ENCODE measurements around the gene PITPNM1.
"Not testable (repeated sequence)": the region's sequence is repeated elsewhere in the genome, so short reads cannot be mapped to it uniquely, and the experiment has no call there.

The PITPNM1 gene

DNA sequence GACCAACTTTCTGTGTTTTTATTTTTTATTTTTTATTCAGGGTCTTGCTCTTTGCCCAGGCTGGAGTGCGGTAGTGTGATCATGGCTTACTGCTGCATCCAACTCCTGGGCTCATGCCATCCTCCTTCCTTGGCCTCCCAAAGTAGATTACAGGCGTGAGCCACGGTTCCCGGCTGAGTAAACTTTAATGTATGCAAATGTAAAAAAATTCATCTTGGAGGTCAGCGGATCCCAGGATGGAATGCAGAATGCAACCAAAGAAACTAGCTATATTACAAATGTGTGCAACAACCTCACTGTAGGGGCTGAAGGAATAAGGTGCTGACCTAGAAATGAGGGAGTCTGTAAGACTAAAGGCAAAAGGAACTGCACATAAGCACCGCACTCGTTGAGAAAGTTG lies 9.0 kb upstream of the PITPNM1 start:
- no peaks in the 10 kb centered on the region for H4K20me1 ChIP-seq (ENCODE audit: low read depth, low read length)
- no peaks in the 10 kb centered on the region for H3K36me3 ChIP-seq (ENCODE audit: low read length)
- TF ChIP-seq EZH2phosphoT487 (conservative IDR thresholded peaks at IDR 0.05; ENCODE audit: low read length), result no peak
- TF ChIP-seq, protein P1, sequence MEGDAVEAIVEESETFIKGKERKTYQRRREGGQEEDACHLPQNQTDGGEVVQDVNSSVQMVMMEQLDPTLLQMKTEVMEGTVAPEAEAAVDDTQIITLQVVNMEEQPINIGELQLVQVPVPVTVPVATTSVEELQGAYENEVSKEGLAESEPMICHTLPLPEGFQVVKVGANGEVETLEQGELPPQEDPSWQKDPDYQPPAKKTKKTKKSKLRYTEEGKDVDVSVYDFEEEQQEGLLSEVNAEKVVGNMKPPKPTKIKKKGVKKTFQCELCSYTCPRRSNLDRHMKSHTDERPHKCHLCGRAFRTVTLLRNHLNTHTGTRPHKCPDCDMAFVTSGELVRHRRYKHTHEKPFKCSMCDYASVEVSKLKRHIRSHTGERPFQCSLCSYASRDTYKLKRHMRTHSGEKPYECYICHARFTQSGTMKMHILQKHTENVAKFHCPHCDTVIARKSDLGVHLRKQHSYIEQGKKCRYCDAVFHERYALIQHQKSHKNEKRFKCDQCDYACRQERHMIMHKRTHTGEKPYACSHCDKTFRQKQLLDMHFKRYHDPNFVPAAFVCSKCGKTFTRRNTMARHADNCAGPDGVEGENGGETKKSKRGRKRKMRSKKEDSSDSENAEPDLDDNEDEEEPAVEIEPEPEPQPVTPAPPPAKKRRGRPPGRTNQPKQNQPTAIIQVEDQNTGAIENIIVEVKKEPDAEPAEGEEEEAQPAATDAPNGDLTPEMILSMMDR (IDR thresholded peaks at IDR 0.05; ENCODE audit: insufficient read depth, low read length, poor library complexity, severe bottlenecking), result no peak
- no peaks in the 10 kb centered on the region for H3K9me2 ChIP-seq (replicated peaks; ENCODE audit: insufficient read depth, low read length)
- no peak overlapping the region for H3K4me2 ChIP-seq (ENCODE audit: low read depth, low read length, poor library complexity, severe bottlenecking)
- no peaks in the 10 kb centered on the region for H3F3A ChIP-seq (ENCODE audit: insufficient read depth)
- no peaks in the 10 kb centered on the region for H3K79me2 ChIP-seq (ENCODE audit: insufficient read depth, low read length)
- no peak overlapping the region for H3K4me3 ChIP-seq (ENCODE audit: insufficient read depth, low read length, poor library complexity, severe bottlenecking)
- H3K27me3 ChIP-seq (ENCODE audit: low read length), result no peaks in the 10 kb centered on the region
- H3K9me3 ChIP-seq (ENCODE audit: insufficient read depth, low read length), result no peaks in the 10 kb centered on the region
- no peak overlapping the region for H3K27ac ChIP-seq (ENCODE audit: low read depth, low read length)
- no peak overlapping the region for H3K9ac ChIP-seq (ENCODE audit: low read length)
- H2AFZ ChIP-seq (ENCODE audit: low read depth, low read length, severe bottlenecking), result no peak overlapping the region

DNA sequence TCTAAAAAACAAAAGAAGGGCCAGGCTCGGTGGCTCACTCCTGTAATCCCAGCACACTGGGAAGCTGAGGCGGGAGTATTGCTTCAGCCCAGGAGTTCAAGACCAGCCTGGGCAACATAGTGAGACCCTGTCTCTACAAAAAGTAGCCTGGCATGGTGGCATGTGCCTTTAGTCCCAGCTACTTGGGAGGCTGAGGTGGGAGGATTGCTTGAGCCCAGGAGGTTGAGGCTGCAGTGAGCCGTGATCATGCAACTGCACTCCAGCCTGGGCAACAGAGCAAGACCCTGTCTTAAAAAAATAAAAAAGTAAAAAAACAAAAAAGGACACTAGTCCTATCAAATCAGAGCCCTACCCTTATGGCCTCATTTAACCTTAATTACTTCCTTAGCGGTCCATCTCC lies 6.4 kb upstream of the PITPNM1 start:
- not testable (repeated sequence) for H2AFZ ChIP-seq (ENCODE audit: low read depth, low read length, severe bottlenecking); H3K27me3 ChIP-seq (ENCODE audit: low read length); H3K9me2 ChIP-seq (replicated peaks; ENCODE audit: insufficient read depth, low read length); H3K9ac ChIP-seq (ENCODE audit: low read length); H3K9me3 ChIP-seq (ENCODE audit: insufficient read depth, low read length); H4K20me1 ChIP-seq (ENCODE audit: low read depth, low read length); H3K79me2 ChIP-seq (ENCODE audit: insufficient read depth, low read length); H3K27ac ChIP-seq (ENCODE audit: low read depth, low read length); H3K4me2 ChIP-seq (ENCODE audit: low read depth, low read length, poor library complexity, severe bottlenecking); H3K36me3 ChIP-seq (ENCODE audit: low read length); H3F3A ChIP-seq (ENCODE audit: insufficient read depth); H3K4me3 ChIP-seq (ENCODE audit: insufficient read depth, low read length, poor library complexity, severe bottlenecking)

DNA sequence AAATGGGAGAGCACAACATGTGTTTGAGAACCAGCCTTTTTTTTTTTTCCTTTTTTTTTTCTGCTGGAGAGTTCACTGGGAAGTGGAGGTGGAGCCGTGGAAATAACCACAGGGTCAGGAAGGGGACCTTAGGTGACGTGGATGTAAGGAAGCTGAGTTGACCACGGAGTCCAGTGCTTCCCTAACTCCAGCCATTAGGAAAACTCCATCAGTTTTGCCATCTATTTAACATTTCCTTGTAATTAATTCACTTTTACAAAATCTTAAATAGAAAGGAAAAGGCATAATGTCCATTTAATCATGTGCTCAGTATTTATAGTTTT lies 4.8 kb upstream of the PITPNM1 start:
- Histone ChIP-seq H3K4me2 (ENCODE audit: low read depth, low read length, poor library complexity, severe bottlenecking) (no peak overlapping the region), H3K27me3 (ENCODE audit: low read length) (no peaks in the 10 kb centered on the region), H3F3A (ENCODE audit: insufficient read depth) (peaks cover 13% of the 10 kb centered on the region), H3K9me2 (replicated peaks; ENCODE audit: insufficient read depth, low read length) (no peaks in the 10 kb centered on the region), H3K27ac (ENCODE audit: low read depth, low read length) (no peak overlapping the region), H3K36me3 (ENCODE audit: low read length) (no peaks in the 10 kb centered on the region), H3K9me3 (ENCODE audit: insufficient read depth, low read length) (no peaks in the 10 kb centered on the region), H3K4me3 (ENCODE audit: insufficient read depth, low read length, poor library complexity, severe bottlenecking) (no peak overlapping the region), H3K79me2 (ENCODE audit: insufficient read depth, low read length) (0 out of 2 replicates have a peak, but pooled peaks cover 9% of the 10 kb centered on the region), H2AFZ (ENCODE audit: low read depth, low read length, severe bottlenecking) (no peak overlapping the region), H4K20me1 (ENCODE audit: low read depth, low read length) (no peaks in the 10 kb centered on the region), H3K9ac (ENCODE audit: low read length) (no peak overlapping the region)
- no peak for TF ChIP-seq EZH2phosphoT487 (conservative IDR thresholded peaks at IDR 0.05; ENCODE audit: low read length)
- TF ChIP-seq, protein P1 (IDR thresholded peaks at IDR 0.05; ENCODE audit: insufficient read depth, low read length, poor library complexity, severe bottlenecking), result no peak

DNA sequence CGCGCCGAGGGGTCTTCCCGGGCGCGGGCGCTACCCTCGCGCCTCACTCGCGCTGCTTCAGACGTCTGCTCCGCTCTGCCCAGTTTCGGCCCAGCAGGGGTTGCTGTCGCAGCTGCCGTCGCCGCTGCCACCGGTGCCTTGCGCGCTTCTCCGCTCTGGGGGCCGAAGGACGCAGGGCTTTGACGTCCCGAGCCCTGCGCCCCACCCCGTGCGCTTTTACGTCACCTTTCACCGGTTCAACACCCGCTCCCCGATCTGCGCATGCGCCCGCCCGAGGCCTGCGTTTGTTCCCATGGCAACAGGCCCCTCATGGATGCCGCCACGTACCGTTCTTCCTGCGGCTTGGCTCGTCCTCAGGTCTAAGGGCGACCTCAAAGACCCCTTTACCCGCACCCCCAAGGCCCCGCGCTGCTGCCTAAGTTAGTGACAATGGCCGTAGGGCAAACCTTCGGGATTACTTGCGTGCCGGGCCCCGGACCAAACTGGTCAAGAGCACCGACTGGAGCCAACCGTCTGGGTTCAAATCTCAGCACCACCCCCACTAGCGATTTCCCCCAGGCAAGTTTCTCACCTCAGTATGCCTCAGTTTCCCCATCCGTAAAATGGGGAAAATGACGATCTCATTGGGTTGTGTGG lies 3.4 kb upstream of the PITPNM1 start:
- H3K4me3 ChIP-seq (ENCODE audit: insufficient read depth, low read length, poor library complexity, severe bottlenecking), result peak overlapping the region; percentile 69
- no peaks in the 10 kb centered on the region for H3K27me3 ChIP-seq (ENCODE audit: low read length)
- H3K9me3 ChIP-seq (ENCODE audit: insufficient read depth, low read length), result no peaks in the 10 kb centered on the region
- H3K9me2 ChIP-seq (replicated peaks; ENCODE audit: insufficient read depth, low read length), result no peaks in the 10 kb centered on the region
- no peaks in the 10 kb centered on the region; the same call in 1 of the 2 replicates for H4K20me1 ChIP-seq (ENCODE audit: low read depth, low read length)
- peaks cover 20% of the 10 kb centered on the region; the same call in 1 of the 2 replicates for H3K79me2 ChIP-seq (ENCODE audit: insufficient read depth, low read length)
- no peaks in the 10 kb centered on the region for H3K36me3 ChIP-seq (ENCODE audit: low read length)
- TF ChIP-seq, protein P1 (IDR thresholded peaks at IDR 0.05; ENCODE audit: insufficient read depth, low read length, poor library complexity, severe bottlenecking), result no peak
- no peak for TF ChIP-seq EZH2phosphoT487 (conservative IDR thresholded peaks at IDR 0.05; ENCODE audit: low read length)
- peak overlapping the region; percentile 89 for H3K4me2 ChIP-seq (ENCODE audit: low read depth, low read length, poor library complexity, severe bottlenecking)
- H3K27ac ChIP-seq (ENCODE audit: low read depth, low read length), result peak overlapping the region; percentile 68
- H2AFZ ChIP-seq (ENCODE audit: low read depth, low read length, severe bottlenecking), result peak overlapping the region; percentile 71
- peak overlapping the region; percentile 65 for H3K9ac ChIP-seq (ENCODE audit: low read length)
- H3F3A ChIP-seq (ENCODE audit: insufficient read depth), result peaks cover 13% of the 10 kb centered on the region

Data from SU-DHL-6 (cell line).